GM23338 (cell line): ENCODE results near the gene FHIT. TPM values are rescaled to one million over a fixed set of nuclear protein-coding genes. Genes with fewer than 3 reads are reported as not detected.

Experiments used
- ATAC-seq: fragments of 200-7000 bp; cut with Tn5 transposase; 3 replicates; pipeline ENCODE4 v1.9.1; 2020
- DNase-seq: peaks from one replicate; pipeline ENCODE4 v3.0.0-alpha.2; 2015; ENCODE audit warnings: low spot score
- H2AFZ ChIP-seq: fragments of 200-600 bp; sonication (generic); 2 replicates; pipeline ENCODE4 v1.8.0; 2016; ENCODE audit warnings: antibody characterized with exemption, mild to moderate bottlenecking, moderate library complexity
- H3F3A ChIP-seq: fragments of 200-600 bp; sonication (generic); replicated peaks from 2 replicates; pipeline ENCODE4 v1.8.0; 2017; ENCODE audit warnings: antibody characterized with exemption, mixed run types, low read depth
- H3K27ac ChIP-seq: fragments of 200-600 bp; sonication (generic); 2 replicates; pipeline ENCODE4 v1.6.1; 2016; ENCODE audit warnings: low read depth
- H3K27me3 ChIP-seq: fragments of 200-600 bp; sonication (generic); 2 replicates; pipeline ENCODE4 v1.8.0; 2016; ENCODE audit warnings: mild to moderate bottlenecking, mixed run types, moderate library complexity; ENCODE audit not compliant: insufficient read depth
- H3K36me3 ChIP-seq: fragments of 200-600 bp; sonication (generic); 2 replicates; pipeline ENCODE4 v1.8.0; 2016; ENCODE audit warnings: mild to moderate bottlenecking; ENCODE audit not compliant: insufficient read depth
- H3K4me1 ChIP-seq: fragments of 200-600 bp; sonication (generic); 2 replicates; pipeline ENCODE4 v1.8.0; 2016; ENCODE audit warnings: mild to moderate bottlenecking, moderate library complexity; ENCODE audit not compliant: insufficient read depth
- H3K4me2 ChIP-seq: fragments of 200-600 bp; sonication (generic); 2 replicates; pipeline ENCODE4 v1.7.1; 2017; ENCODE audit warnings: mixed run types
- H3K4me3 ChIP-seq: fragments of 200-600 bp; sonication (generic); 2 replicates; pipeline ENCODE4 v1.6.1; 2016; ENCODE audit warnings: mixed run types
- H3K79me2 ChIP-seq: fragments of 200-600 bp; sonication (generic); replicated peaks from 2 replicates; pipeline ENCODE4 v1.8.0; 2017; ENCODE audit warnings: mild to moderate bottlenecking; ENCODE audit not compliant: insufficient read depth
- H3K9me2 ChIP-seq: fragments of 200-600 bp; sonication (generic); 2 replicates; pipeline ENCODE4 v1.8.0; 2017; ENCODE audit not compliant: insufficient read depth
- H4K20me1 ChIP-seq: fragments of 200-600 bp; sonication (generic); replicated peaks from 2 replicates; pipeline ENCODE4 v1.8.0; 2017; ENCODE audit warnings: mild to moderate bottlenecking; ENCODE audit not compliant: insufficient read depth
- H3K27ac Mint-ChIP-seq: 2 replicates; pipeline ENCODE4 v1.8.0; 2020; ENCODE audit warnings: inconsistent platforms, mild to moderate bottlenecking, moderate library complexity, mixed read lengths
- H3K27me3 Mint-ChIP-seq: 3 replicates; pipeline ENCODE4 v1.8.0; 2022; ENCODE audit warnings: low read depth, mild to moderate bottlenecking, moderate library complexity, mixed read lengths, inconsistent platforms; ENCODE audit not compliant: insufficient read depth, poor library complexity
- H3K36me3 Mint-ChIP-seq: 3 replicates; pipeline ENCODE4 v1.8.0; 2021; ENCODE audit warnings: low read depth, mild to moderate bottlenecking, inconsistent platforms, moderate library complexity, mixed read lengths
- H3K4me1 Mint-ChIP-seq: 3 replicates; pipeline ENCODE4 v1.8.0; 2020; ENCODE audit warnings: mild to moderate bottlenecking, inconsistent platforms, mixed read lengths
- H3K4me3 Mint-ChIP-seq: 3 replicates; pipeline ENCODE4 v1.8.0; 2021; ENCODE audit warnings: moderate library complexity, mild to moderate bottlenecking, inconsistent platforms, mixed read lengths
- H3K9me3 Mint-ChIP-seq: 3 replicates; pipeline ENCODE4 v1.8.0; 2020; ENCODE audit warnings: moderate library complexity, mild to moderate bottlenecking, inconsistent platforms, mixed read lengths
- CREB1 ChIP-seq: fragments of 250-450 bp; sonication (Bioruptor Pico); IDR thresholded peaks from 2 replicates; pipeline ENCODE4 v1.5.0; 2020; ENCODE audit warnings: low read depth, mild to moderate bottlenecking, moderate library complexity
- EZH2 ChIP-seq: fragments of 200-600 bp; sonication (generic); IDR thresholded peaks from one replicate; pipeline ENCODE4 v1.8.0; 2017; ENCODE audit warnings: antibody characterized with exemption, mild to moderate bottlenecking, low read depth; ENCODE audit not compliant: unreplicated experiment
- EZH2phosphoT487 ChIP-seq: fragments of 200-600 bp; sonication (generic); IDR thresholded peaks from one replicate; pipeline ENCODE4 v1.8.1; 2018; ENCODE audit warnings: antibody characterized with exemption; ENCODE audit not compliant: unreplicated experiment
- JUNB ChIP-seq: IDR thresholded peaks from one replicate; pipeline ENCODE4 v1.6.1; 2016; ENCODE audit warnings: antibody characterized with exemption; ENCODE audit not compliant: unreplicated experiment
- NANOG ChIP-seq: IDR thresholded peaks from 2 replicates; pipeline ENCODE4 v1.6.1; 2016; ENCODE audit warnings: antibody characterized with exemption, borderline replicate concordance
- POLR2AphosphoS5 ChIP-seq: IDR thresholded peaks from 2 replicates; pipeline ENCODE4 v1.6.1; 2016; ENCODE audit warnings: antibody characterized with exemption, low read depth
- STAT1 ChIP-seq: IDR thresholded peaks from one replicate; pipeline ENCODE4 v1.6.1; 2016; ENCODE audit warnings: antibody characterized with exemption; ENCODE audit not compliant: unreplicated experiment
- ZNF114 ChIP-seq: fragments of 250-450 bp; sonication (Bioruptor Pico); IDR thresholded peaks from 2 replicates; pipeline ENCODE4 v1.5.0; 2020; ENCODE audit warnings: mild to moderate bottlenecking, moderate library complexity
- ZNF331 ChIP-seq: fragments of 250-450 bp; sonication (Bioruptor Pico); IDR thresholded peaks from 2 replicates; pipeline ENCODE4 v1.5.0; 2020; ENCODE audit warnings: low read depth, mild to moderate bottlenecking, moderate library complexity
- polyA plus RNA-seq: library from polyadenylated mRNA; unstranded; fragments of >200 nt; fragmentation: Nextera tagmentation; extraction: Ambion mirVana; gene quantifications from 2 replicates; pipeline ENCODE4 v1.2.1, GENCODE V29; 2016
- total RNA-seq: library from RNA; depleted of rRNA; stranded (reverse); fragments of >200 nt; shearing (Covaris generic); gene quantifications from 2 replicates; pipeline ENCODE4 v1.2.3, GENCODE V29; 2014
- TF ChIP-seq, protein P1 (sequence below): IDR thresholded peaks from one replicate; pipeline ENCODE4 v1.6.1; 2018; ENCODE audit warnings: antibody characterized with exemption; ENCODE audit not compliant: unreplicated experiment
- TF ChIP-seq, protein P2 (sequence below): IDR thresholded peaks from 2 replicates; pipeline ENCODE4 v1.6.1; 2016; ENCODE audit warnings: antibody characterized with exemption
- TF ChIP-seq, protein P3 (sequence below), 2 experiments: fragments of 200-600 bp in 1 of 2; sonication (generic) in 1 of 2; conservative IDR thresholded peaks; 2 replicates each; pipeline versions ENCODE4 v1.5.1 to v1.6.1; 2016 to 2017; ENCODE audit warnings: antibody characterized with exemption in 2 of 2, low read depth in 2 of 2, mild to moderate bottlenecking in 2 of 2, moderate library complexity in 1 of 2
- TF ChIP-seq, protein P4 (sequence below): fragments of 250-450 bp; sonication (Bioruptor Pico); IDR thresholded peaks from 2 replicates; pipeline ENCODE4 v1.5.0; 2020; ENCODE audit warnings: mild to moderate bottlenecking, moderate library complexity

The FHIT gene
- total and polyA plus RNA-seq, 2 experiments from 2014 or later = 3.0 to 8.3 TPM

DNA sequence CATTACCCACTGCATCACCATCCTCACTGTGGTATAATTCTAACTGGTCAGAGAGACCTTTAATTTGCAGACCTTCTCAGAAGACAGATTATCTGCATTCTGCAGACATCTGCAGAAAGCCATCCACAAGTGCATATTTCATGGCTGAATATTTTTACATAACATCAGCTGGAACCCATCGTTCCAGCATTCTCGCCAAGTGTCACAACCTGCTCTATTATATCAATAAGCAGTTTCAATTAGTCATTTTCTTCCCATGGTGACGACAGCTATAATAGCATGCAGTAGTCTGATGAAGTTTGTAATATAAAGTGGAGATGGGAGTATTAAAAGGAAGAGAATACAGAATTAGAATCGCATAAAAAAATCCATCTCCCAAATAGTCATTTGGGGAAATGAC, 334.7 kb downstream of the FHIT start:
- ATAC-seq (no peak), DNase-seq (no peak)
- Histone ChIP-seq H3K79me2 (no peaks in the 10 kb centered on the region), H3K27ac (no peak overlapping the region), H3F3A (no peaks in the 10 kb centered on the region), H3K4me1 (no peaks in the 10 kb centered on the region), H4K20me1 (no peaks in the 10 kb centered on the region), H3K4me2 (no peak overlapping the region), H3K36me3 (no peaks in the 10 kb centered on the region), H3K27me3 (no peaks in the 10 kb centered on the region), H2AFZ (no peak overlapping the region), H3K9me2 (no peaks in the 10 kb centered on the region), H3K4me3 (no peak overlapping the region)
- TF ChIP-seq EZH2phosphoT487 (no peak), JUNB (no peak), ZNF114 (CRISPR knock-in tag) (no peak), STAT1 (no peak), NANOG (no peak), POLR2AphosphoS5 (no peak), ZNF331 (CRISPR knock-in tag) (no peak), EZH2 (no peak), CREB1 (no peak)
- TF ChIP-seq, protein P1, sequence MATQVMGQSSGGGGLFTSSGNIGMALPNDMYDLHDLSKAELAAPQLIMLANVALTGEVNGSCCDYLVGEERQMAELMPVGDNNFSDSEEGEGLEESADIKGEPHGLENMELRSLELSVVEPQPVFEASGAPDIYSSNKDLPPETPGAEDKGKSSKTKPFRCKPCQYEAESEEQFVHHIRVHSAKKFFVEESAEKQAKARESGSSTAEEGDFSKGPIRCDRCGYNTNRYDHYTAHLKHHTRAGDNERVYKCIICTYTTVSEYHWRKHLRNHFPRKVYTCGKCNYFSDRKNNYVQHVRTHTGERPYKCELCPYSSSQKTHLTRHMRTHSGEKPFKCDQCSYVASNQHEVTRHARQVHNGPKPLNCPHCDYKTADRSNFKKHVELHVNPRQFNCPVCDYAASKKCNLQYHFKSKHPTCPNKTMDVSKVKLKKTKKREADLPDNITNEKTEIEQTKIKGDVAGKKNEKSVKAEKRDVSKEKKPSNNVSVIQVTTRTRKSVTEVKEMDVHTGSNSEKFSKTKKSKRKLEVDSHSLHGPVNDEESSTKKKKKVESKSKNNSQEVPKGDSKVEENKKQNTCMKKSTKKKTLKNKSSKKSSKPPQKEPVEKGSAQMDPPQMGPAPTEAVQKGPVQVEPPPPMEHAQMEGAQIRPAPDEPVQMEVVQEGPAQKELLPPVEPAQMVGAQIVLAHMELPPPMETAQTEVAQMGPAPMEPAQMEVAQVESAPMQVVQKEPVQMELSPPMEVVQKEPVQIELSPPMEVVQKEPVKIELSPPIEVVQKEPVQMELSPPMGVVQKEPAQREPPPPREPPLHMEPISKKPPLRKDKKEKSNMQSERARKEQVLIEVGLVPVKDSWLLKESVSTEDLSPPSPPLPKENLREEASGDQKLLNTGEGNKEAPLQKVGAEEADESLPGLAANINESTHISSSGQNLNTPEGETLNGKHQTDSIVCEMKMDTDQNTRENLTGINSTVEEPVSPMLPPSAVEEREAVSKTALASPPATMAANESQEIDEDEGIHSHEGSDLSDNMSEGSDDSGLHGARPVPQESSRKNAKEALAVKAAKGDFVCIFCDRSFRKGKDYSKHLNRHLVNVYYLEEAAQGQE = no peak
- TF ChIP-seq, protein P2, sequence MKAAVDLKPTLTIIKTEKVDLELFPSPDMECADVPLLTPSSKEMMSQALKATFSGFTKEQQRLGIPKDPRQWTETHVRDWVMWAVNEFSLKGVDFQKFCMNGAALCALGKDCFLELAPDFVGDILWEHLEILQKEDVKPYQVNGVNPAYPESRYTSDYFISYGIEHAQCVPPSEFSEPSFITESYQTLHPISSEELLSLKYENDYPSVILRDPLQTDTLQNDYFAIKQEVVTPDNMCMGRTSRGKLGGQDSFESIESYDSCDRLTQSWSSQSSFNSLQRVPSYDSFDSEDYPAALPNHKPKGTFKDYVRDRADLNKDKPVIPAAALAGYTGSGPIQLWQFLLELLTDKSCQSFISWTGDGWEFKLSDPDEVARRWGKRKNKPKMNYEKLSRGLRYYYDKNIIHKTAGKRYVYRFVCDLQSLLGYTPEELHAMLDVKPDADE = no peak
- TF ChIP-seq, protein P3, sequence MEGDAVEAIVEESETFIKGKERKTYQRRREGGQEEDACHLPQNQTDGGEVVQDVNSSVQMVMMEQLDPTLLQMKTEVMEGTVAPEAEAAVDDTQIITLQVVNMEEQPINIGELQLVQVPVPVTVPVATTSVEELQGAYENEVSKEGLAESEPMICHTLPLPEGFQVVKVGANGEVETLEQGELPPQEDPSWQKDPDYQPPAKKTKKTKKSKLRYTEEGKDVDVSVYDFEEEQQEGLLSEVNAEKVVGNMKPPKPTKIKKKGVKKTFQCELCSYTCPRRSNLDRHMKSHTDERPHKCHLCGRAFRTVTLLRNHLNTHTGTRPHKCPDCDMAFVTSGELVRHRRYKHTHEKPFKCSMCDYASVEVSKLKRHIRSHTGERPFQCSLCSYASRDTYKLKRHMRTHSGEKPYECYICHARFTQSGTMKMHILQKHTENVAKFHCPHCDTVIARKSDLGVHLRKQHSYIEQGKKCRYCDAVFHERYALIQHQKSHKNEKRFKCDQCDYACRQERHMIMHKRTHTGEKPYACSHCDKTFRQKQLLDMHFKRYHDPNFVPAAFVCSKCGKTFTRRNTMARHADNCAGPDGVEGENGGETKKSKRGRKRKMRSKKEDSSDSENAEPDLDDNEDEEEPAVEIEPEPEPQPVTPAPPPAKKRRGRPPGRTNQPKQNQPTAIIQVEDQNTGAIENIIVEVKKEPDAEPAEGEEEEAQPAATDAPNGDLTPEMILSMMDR (conservative IDR thresholded peaks at IDR 0.05; ENCODE audit: low read depth in 2 of 2) = no peak
- TF ChIP-seq, protein P4, sequence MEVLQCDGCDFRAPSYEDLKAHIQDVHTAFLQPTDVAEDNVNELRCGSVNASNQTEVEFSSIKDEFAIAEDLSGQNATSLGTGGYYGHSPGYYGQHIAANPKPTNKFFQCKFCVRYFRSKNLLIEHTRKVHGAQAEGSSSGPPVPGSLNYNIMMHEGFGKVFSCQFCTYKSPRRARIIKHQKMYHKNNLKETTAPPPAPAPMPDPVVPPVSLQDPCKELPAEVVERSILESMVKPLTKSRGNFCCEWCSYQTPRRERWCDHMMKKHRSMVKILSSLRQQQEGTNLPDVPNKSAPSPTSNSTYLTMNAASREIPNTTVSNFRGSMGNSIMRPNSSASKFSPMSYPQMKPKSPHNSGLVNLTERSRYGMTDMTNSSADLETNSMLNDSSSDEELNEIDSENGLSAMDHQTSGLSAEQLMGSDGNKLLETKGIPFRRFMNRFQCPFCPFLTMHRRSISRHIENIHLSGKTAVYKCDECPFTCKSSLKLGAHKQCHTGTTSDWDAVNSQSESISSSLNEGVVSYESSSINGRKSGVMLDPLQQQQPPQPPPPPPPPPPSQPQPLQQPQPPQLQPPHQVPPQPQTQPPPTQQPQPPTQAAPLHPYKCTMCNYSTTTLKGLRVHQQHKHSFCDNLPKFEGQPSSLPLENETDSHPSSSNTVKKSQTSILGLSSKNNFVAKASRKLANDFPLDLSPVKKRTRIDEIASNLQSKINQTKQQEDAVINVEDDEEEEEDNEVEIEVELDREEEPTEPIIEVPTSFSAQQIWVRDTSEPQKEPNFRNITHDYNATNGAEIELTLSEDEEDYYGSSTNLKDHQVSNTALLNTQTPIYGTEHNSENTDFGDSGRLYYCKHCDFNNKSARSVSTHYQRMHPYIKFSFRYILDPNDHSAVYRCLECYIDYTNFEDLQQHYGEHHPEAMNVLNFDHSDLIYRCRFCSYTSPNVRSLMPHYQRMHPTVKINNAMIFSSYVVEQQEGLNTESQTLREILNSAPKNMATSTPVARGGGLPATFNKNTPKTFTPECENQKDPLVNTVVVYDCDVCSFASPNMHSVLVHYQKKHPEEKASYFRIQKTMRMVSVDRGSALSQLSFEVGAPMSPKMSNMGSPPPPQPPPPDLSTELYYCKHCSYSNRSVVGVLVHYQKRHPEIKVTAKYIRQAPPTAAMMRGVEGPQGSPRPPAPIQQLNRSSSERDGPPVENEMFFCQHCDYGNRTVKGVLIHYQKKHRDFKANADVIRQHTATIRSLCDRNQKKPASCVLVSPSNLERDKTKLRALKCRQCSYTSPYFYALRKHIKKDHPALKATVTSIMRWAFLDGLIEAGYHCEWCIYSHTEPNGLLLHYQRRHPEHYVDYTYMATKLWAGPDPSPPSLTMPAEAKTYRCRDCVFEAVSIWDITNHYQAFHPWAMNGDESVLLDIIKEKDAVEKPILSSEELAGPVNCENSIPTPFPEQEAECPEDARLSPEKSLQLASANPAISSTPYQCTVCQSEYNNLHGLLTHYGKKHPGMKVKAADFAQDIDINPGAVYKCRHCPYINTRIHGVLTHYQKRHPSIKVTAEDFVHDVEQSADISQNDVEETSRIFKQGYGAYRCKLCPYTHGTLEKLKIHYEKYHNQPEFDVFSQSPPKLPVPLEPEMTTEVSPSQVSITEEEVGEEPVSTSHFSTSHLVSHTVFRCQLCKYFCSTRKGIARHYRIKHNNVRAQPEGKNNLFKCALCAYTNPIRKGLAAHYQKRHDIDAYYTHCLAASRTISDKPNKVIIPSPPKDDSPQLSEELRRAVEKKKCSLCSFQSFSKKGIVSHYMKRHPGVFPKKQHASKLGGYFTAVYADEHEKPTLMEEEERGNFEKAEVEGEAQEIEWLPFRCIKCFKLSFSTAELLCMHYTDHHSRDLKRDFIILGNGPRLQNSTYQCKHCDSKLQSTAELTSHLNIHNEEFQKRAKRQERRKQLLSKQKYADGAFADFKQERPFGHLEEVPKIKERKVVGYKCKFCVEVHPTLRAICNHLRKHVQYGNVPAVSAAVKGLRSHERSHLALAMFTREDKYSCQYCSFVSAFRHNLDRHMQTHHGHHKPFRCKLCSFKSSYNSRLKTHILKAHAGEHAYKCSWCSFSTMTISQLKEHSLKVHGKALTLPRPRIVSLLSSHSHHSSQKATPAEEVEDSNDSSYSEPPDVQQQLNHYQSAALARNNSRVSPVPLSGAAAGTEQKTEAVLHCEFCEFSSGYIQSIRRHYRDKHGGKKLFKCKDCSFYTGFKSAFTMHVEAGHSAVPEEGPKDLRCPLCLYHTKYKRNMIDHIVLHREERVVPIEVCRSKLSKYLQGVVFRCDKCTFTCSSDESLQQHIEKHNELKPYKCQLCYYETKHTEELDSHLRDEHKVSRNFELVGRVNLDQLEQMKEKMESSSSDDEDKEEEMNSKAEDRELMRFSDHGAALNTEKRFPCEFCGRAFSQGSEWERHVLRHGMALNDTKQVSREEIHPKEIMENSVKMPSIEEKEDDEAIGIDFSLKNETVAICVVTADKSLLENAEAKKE (CRISPR knock-in tag) = no peak
- Mint-ChIP-seq H3K4me3 (no peak overlapping the region), H3K36me3 (no peaks in the 10 kb centered on the region; the same call in 2 of the 3 replicates), H3K27me3 (no peaks in the 10 kb centered on the region), H3K9me3 (peaks cover 3% of the 10 kb centered on the region; the same call in 1 of the 3 replicates), H3K27ac (no peak overlapping the region), H3K4me1 (no peaks in the 10 kb centered on the region)
